HG02623 (cell line): ENCODE data around the gene CMTM5.

Experiments
- ATAC-seq: cut with Tn5 transposase; IDR thresholded peaks from one replicate; pipeline ENCODE4 v1.9.1; 2021; ENCODE audit warnings: moderate library complexity; ENCODE audit not compliant: unreplicated experiment

Gene CMTM5

GRCh38 chr14:23376482-23377197 lies at the start of gene CMTM5:
CMTM5 (plus strand) TSS chr14:23377046; CDS start chr14:23377252, 206 bp downstream.
- ATAC-seq = no peak

- ATAC-seq = no peak
These were observed 48.7 kb upstream of the CMTM5 start for GRCh38 chr14:23327947-23328744.

- ATAC-seq = no peak
These were observed 41.2 kb upstream of the CMTM5 start for GRCh38 chr14:23335623-23336022.

- ATAC-seq = no peak
These were observed 37.2 kb upstream of the CMTM5 start for GRCh38 chr14:23339506-23340268.

GRCh38 chr14:23344481-23344880 lies 32.4 kb upstream of the CMTM5 start:
- ATAC-seq = no peak

GRCh38 chr14:23345987-23346692 lies 30.7 kb upstream of the CMTM5 start:
- no peak for ATAC-seq

- no peak for ATAC-seq
These were observed 30.0 kb upstream of the CMTM5 start for GRCh38 chr14:23346693-23347405.

- no peak for ATAC-seq
These were observed 29.2 kb upstream of the CMTM5 start for GRCh38 chr14:23347406-23348296.

GRCh38 chr14:23348297-23348655 lies 28.6 kb upstream of the CMTM5 start:
- no peak for ATAC-seq

- ATAC-seq = no peak
These were observed 27.5 kb upstream of the CMTM5 start for GRCh38 chr14:23349156-23349845.

GRCh38 chr14:23351681-23352505 lies 25.0 kb upstream of the CMTM5 start:
- ATAC-seq = no peak

- no peak for ATAC-seq
These were observed 24.1 kb upstream of the CMTM5 start, which contains the start of gene SLC22A17 for GRCh38 chr14:23352506-23353432. SLC22A17 (minus strand) TSS chr14:23352887.

GRCh38 chr14:23353433-23353780 lies 23.4 kb upstream of the CMTM5 start:
- ATAC-seq = no peak

GRCh38 chr14:23354990-23355389 lies 21.9 kb upstream of the CMTM5 start:
- ATAC-seq = no peak

GRCh38 chr14:23355871-23356435 lies 20.9 kb upstream of the CMTM5 start:
- ATAC-seq = no peak

- ATAC-seq = no peak
These were observed 20.2 kb upstream of the CMTM5 start for GRCh38 chr14:23356662-23357061.

- no peak for ATAC-seq
These were observed 19.6 kb upstream of the CMTM5 start for GRCh38 chr14:23357261-23357660.
